SW480 (cell line): ENCODE results near the gene ATXN2.
"Not testable (repeated sequence)": the region's sequence is repeated elsewhere in the genome, so short reads cannot be mapped to it uniquely, and the experiment has no call there.

Experiments
- DNase-seq: peaks from one replicate; pipeline ENCODE4 v3.0.0-alpha.2; 2016; ENCODE audit warnings: low spot score

ATXN2 gene, protein sequence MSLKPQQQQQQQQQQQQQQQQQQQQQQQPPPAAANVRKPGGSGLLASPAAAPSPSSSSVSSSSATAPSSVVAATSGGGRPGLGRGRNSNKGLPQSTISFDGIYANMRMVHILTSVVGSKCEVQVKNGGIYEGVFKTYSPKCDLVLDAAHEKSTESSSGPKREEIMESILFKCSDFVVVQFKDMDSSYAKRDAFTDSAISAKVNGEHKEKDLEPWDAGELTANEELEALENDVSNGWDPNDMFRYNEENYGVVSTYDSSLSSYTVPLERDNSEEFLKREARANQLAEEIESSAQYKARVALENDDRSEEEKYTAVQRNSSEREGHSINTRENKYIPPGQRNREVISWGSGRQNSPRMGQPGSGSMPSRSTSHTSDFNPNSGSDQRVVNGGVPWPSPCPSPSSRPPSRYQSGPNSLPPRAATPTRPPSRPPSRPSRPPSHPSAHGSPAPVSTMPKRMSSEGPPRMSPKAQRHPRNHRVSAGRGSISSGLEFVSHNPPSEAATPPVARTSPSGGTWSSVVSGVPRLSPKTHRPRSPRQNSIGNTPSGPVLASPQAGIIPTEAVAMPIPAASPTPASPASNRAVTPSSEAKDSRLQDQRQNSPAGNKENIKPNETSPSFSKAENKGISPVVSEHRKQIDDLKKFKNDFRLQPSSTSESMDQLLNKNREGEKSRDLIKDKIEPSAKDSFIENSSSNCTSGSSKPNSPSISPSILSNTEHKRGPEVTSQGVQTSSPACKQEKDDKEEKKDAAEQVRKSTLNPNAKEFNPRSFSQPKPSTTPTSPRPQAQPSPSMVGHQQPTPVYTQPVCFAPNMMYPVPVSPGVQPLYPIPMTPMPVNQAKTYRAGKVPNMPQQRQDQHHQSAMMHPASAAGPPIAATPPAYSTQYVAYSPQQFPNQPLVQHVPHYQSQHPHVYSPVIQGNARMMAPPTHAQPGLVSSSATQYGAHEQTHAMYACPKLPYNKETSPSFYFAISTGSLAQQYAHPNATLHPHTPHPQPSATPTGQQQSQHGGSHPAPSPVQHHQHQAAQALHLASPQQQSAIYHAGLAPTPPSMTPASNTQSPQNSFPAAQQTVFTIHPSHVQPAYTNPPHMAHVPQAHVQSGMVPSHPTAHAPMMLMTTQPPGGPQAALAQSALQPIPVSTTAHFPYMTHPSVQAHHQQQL

DNA sequence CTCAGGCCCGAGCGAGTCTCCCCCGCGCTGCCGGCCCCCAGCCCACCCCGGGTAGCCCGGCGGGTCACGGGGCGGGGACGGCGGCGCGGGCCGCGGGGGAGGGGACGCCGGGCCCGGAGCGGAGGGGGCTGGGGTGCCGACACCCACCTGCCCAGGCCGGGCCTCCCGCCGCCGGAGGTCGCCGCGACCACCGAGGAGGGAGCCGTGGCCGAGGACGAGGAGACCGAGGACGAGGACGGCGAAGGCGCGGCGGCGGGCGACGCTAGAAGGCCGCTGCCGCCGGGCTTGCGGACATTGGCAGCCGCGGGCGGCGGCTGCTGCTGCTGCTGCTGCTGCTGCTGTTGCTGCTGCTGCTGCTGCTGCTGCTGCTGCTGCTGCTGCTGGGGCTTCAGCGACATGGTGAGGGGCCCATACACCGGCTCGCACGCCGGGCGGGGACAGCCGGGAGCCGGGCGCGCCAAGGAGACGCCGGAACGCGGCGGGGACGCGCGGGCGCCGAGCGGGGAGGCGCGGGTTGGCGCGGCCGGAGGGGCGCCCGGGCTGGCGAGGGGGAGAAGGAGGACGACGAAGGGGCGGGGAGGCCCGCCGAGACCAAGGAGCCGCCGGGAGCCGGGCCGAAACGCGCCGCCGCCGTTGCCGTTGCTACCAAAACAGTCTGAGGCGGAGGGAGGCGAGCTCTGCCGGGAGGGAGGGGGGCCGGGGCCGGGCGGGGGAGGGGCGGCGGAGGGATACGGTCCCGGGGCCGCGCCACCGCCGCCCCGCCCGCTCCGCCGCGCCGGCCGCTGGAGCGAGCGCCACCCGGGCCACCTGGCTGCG lies at the start of gene ATXN2:
ATXN2 (minus strand) TSS at position 679 of the 816 bp plus-strand sequence; CDS start at position 398, 281 bp downstream.
- peak; percentile 61 for DNase-seq

DNA sequence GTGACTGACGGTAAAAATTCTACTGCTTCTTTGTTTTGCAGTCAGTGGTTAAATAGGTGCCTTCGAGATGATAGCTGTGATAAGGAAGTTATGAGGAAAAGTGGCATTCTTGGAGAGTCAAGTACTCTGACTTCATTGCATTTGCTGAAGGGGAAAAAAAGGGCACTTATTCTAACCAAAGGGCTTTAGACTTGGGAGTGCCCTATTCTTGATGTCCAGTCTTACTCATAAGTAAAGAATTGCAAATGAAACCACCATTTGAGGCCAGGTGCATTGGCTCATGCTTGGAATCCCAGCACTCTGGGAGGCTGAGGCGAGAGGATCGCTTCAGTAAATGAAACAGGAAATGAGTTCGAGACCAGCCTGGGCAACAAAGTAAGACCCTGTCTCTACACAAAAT lies 46.3 kb upstream of the ATXN2 start:
- peak; percentile 35 for DNase-seq

DNA sequence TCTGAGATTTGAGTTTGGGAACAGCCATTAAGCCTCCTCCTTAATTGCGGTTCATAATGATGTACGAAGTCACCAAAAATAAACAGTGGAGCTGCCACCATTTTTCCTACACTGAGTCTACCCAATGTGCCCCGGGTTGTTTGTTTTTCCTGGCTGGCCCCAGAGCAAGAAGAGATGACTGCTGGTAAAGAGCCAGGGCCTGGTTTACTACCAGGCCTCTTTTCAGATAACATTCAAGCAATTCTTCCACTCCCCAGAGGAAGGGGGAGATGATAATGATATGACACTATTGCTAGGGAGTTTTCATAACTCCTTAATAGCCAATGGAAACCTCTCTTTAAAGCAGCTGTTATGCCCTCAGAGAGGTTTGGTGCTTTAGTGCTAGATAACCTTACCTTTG lies 44.3 kb upstream of the ATXN2 start:
- no peak for DNase-seq

DNA sequence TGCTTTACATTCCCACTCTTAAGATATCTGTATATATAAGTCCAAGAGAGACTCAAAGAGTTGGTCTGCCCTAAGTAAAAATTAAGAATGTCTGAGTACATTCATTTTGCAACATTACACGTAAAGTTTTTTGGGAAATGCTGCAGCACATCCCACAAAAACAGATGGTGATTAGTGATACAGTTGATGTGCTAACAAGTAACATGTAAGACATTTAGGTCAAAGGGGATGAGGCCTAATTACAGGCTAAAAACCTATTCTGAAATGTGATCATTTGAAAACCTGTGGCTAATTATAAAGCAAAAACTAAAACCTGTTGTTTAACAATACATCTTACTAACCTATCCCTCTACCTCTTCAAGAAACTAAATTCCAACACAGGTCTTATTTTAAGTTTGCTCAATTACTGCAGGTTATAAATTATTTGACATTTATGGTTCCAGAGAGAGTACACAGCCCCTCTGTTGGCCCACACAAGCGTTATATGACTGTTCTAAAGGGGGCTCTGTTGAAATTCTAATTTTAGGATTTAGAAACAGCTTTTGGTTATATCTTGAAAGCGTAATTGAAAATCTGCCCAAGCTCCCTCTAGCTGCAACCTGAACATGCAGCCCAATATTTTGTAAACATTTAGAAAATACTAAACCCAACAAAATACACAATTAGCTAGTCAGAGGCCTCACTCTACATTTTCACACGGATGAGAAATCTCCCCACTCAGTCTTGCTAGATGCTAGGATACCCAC lies 43.7 kb upstream of the ATXN2 start:
- DNase-seq, result no peak

DNA sequence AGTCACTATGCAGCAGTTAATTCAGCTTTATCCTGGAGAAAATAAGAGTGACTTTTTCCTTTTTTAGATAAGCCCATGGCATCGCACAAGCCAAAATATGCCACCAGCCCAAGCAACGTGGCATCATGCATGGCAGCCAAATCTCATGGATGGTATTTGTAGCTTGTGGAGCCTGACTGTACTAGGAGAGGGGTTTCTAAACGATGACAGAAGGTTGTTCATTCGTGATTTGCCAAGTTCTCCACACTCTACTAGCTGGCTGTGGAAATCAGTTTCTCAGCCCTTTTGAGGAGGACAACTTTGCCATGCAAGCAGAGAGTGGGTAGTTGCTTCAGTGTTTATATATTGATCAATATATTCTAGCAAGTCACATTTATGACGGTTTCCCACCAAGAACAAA lies 41.4 kb upstream of the ATXN2 start:
- no peak for DNase-seq

DNA sequence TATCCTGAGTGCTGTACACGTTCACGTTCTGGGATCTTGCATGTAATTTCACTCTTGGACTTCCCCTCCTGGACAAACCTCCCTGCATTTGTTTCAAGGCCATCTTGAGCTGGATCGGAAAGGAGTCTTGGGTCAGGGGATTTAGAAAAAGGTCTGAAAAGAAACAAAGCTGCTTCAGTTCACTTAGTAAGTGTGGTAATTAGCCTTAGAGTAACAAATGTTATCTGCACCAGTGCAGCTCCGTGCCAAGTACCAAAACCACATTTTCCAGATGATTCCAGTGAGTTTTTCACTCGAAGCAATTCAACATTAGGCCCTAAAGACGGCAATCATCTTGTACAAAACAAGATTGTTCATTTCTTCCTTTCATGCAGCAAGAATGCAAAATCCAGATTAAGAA lies 39.4 kb upstream of the ATXN2 start:
- no peak for DNase-seq

DNA sequence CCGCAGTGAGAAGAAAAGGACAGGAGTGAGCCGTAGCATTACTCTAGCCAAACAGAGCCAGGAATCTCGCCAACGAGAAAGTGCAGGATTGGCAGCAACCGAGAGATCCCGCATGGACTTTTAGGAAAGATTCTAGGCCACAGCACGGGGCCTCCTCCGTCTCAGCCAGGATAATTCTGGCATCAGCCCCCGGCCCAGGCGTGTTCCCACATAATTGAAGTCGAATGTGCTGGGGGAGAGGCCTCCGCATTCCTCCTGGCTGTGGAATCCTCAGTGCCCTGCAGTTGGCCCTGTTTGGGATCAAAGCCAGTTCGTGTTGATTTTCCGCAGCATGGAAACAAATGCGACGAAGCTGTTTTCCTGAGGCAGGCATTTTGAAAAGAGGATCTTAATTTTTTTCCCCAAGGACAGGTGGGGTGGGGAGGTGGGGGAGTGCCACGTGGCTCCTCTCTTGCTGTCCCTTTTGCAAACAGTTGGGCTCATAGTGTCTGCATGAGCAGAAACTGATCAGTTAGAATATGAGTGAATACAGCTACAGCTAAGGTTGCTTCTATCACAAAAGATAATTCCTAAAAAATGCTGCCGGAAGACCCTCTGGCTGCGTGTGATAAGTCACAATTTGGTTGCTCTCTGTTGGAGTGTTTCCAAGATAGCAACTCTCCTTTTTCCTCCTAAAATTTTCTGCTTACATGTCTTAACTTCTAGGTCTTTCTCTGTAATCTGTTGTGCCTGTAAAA lies 37.3 kb upstream of the ATXN2 start:
- no peak for DNase-seq

DNA sequence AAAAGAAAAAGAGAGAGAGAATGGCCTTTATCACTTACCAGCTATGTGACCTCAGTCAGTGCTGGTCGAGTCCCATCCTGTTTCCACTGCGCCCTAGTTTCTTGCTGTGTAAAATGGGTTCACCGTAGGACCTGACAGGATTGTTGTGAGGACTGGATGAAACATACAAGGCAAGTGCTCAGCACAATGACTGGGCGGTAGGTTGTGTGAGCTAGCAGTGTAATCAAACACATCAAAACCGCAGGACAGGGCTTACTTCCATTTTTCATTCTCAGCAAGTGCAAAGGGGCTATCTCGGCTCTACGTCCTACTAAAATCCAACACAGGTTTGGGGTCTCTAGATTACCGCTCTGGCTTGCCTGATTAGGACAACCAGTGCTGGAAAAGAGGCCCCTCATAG lies 36.4 kb upstream of the ATXN2 start:
- no peak for DNase-seq

DNA sequence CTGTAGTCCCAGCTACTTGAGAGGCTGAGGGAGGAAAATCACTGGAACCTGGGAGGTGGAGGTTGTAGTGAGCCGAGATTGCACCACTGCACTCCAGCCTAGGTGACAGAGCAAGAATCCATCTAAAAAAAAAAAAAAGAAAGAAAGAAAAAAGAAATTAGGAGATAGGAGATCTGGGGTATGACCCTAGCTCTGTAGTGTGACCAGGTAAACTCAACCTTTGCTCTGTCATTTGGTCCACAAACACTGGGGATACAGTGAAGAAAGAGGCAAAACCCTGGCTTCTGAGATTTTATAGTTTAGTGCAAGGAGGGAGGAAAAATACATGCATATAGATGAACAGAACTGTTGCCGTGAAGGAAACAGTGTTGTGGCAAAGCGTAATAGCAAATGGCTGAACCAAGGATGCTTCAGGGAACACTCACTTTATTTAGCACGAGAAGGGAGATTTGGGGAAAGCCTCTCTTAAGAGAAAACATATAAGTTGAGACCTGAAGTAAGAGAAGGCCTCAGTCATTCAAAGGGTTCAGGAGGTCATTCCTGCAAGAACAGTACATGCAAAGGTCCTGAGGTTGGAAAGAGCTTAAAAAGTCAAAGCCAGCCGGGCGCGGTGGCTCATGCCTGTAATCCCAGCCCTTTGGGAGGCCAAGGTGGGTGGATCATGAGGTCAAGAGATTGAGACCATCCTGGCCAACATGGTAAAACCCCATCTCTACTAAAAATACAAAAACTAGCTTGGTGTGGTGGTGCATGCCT lies 29.6 kb upstream of the ATXN2 start:
- no peak for DNase-seq

DNA sequence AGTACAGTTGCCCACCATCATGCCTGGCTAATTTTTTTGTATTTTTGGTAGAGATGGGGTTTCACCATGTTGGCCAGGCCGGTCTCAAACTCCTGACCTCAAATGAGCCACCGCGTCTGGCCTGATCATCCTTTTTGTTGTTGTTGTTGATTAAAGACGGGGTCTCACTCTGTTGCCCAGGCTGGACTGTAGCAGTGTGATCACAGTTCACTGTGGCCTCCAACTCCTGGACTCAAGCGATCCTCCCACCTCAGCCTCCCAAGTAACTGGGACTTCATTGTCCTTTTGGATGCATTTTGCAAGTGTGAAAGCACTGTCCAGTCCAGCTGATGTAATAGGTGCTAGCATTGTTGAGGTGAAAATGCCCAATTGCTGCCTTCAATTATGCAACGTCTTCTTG lies 27.1 kb upstream of the ATXN2 start:
- no peak for DNase-seq

DNA sequence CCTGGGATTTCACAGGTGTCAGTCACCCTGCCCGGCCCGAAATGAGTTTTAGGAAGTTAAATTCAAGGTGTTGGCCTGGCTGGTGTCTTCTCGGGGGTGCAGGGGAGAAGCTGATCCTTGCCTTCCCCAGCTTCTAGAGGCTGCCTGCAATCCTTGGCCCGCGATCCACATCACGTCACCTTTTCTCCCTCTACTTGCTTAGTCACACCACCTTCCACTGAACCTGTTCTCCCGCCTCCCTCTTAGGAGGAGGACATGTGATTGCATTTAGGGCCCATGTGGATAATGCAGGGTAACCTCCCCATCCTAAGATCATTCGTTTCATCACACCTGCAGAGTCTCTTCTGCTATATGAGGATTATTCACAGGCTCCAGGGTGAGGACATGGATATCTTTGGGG lies 25.4 kb upstream of the ATXN2 start:
- DNase-seq, result no peak

DNA sequence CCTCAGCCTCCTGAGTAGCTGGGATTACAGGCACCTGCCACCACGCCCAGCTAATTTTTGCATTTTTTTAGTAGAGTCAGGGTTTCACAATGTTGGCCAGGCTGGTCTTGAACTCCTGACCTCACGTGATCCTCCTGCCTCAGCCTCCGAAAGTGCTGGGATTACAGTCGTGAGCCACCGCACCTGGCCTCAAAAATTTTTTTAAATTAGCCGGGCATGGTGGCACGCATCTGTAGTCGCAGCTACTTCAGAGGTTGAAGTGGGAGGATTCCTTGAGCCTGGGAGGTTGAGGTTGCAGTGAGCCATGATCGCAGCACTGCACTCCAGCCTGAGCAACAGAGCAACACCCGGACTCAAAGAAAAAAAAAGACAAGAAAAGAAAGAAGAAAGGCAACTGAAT lies 18.7 kb upstream of the ATXN2 start:
- not testable (repeated sequence) for DNase-seq

DNA sequence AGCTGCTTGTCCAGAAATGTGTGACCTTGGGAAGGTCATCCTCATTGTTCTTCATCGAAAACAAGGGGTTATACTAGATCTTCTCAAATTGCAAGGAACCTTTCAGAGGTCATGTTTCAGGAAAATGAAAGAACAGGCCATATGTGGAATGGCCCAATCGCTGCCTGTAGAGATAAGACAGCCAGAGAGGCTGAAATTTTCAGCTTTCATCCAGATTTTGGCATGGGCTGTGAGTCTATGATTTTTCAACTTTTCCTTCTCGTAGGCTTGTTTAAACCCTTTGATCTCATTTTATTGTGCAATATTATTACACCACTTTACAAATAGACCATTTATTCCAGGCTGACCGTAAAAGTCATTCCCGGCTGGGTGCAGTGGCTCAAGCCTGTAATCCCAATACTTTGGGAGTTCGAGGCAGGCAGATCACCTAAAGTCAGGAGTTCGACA lies 17.1 kb upstream of the ATXN2 start:
- DNase-seq, result no peak

DNA sequence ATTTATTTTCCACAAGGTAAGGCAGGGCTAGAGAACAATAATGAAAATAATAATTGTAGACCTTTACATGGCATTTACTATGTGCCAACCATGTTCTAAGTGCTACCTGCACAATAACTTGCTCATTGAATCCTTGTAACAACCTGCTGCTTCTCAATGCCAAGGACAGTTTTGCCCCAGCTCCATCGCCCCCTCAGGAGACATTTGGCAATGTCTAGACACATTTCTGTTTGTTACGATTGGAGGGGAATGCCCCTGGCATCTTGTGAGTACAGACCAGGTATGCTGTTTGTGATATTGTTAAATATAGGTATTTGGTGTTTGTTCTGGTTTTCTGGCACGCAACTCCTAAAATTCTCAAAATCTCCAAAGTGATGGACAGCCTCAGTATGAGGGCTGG lies 8.1 kb upstream of the ATXN2 start:
- no peak for DNase-seq

DNA sequence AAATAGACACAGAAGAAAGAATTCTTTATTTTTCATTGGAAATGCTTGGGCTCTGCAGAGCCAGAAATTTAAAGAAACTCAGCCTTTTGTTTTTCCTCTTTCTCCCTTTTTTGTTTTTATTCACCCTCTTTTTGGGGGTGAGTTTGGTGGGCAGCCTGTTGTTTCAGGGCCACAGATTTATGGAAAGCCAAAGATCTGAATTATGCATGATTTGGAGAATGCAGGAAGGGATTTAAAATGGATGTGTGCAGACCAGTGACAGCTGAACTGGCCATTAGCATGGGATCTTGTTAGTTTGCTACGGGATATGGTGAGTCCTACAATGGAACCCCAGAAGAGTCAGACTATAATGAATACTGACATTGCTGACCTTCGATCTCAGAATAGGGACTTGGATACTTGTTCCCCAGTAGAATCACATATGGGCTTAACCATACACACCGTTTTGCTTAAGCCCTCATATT lies 7.7 kb upstream of the ATXN2 start:
- no peak for DNase-seq

DNA sequence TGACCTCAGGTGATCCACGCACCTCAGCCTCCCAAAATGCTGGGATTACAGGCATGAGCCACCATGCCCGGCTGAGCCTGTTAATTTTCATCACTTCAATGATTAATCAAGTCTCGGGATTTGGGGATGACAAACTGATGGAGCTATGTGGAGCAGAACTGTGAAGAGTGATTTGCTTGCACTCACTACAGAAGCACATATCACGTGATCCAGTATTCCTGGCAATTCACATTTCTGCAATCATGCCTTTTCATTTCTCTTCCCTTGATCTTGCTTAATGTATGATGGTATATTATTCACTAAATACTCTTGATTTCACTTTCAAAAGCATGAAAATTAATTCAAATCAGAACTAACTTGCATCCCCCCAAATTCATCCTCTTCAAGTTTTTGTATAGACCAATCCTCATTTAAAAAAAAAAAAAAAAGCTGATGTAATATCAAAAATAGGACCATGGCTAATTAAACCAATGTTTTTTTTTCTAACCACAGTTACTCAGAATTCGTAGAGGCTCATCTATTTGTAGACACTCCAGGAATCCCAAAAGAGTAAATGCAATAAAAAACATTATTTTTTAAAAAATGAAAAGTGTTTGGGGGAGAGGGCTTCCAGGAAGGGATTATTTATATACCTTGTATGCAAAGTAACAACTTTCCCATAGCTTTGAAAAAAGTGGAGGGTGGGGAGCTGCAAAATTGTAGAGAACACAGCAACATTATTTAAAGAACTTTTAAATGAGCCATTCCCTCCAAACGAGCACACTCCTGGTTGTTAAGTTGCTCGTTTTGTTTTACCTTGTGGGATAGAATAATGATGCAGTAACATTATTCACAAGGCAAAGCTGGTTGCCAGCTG lies 7.0 kb upstream of the ATXN2 start:
- DNase-seq, result no peak

DNA sequence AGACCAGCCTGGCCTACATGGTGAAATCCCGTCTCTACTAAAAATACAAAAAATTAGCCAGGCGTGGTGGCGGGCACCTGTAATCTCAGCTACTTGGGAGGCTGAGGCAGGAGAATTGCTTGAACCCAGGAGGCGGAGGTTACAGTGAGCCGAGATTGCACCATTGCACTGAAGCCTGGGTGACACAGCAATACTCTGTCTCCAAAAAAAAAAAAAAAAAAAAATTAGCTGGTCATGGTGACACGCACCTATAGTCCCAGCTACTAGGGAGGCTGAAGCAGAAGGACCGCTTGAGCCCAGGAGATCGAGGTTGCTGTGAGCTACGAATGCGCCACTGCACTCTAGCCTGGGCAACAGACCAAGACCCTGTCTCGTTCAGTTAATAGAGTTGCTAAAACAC lies 3.7 kb upstream of the ATXN2 start:
- DNase-seq, result not testable (repeated sequence)

DNA sequence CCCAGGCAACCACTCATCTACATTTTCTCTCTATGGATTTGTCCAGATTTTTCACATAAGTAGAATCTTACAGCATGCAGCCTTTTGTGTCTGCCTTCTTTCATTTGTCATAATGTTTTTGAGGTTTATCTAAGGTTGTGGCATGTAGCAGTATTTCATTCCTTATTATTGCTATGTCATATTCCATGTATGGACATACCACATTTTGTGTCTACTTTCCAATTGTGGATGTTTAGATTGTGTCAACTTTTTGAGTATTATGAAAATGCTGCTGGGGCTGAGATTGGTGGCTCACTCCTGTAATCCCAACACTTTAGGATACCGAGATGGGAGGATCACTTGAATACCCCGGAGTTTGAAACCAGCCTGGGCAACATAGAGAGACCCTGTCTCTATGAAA lies 3.2 kb upstream of the ATXN2 start:
- no peak for DNase-seq
